Stimulated activated naive B cell treated with anti-CD40 and anti-IgM and Interleukin-4, amounts not matched to agents 10 μg/mL and 1 μg/mL and 100 μg/mL, for 72 hours (primary cell): ENCODE data around the gene AKR1C1.
"Not testable (repeated sequence)": the region's sequence is repeated elsewhere in the genome, so short reads cannot be mapped to it uniquely, and the experiment has no call there.

Experiments used
- ATAC-seq, 2 donors: fragments of 150-1000 bp; cut with Tn5 transposase; replicated peaks; 2 replicates each; pipeline ENCODE4 v1.10.0; 2021; ENCODE audit warnings: moderate library complexity in 1 of 2
- DNase-seq: peaks from one replicate; pipeline ENCODE4 v3.0.0; 2021
- H3K27ac Mint-ChIP-seq: one replicate; pipeline ENCODE4 v1.8.0; 2022; ENCODE audit warnings: mild to moderate bottlenecking, mixed read lengths
- H3K27me3 Mint-ChIP-seq, 2 donors: one replicate each; pipeline ENCODE4 v1.8.0; 2022; ENCODE audit warnings: mixed read lengths in 2 of 2
- H3K36me3 Mint-ChIP-seq, 2 donors: one replicate each; pipeline ENCODE4 v1.8.0; 2022; ENCODE audit warnings: mixed read lengths in 2 of 2, mild to moderate bottlenecking in 1 of 2
- H3K4me1 Mint-ChIP-seq, 2 donors: one replicate each; pipeline ENCODE4 v1.8.0; 2022; ENCODE audit warnings: mixed read lengths in 2 of 2, mild to moderate bottlenecking in 1 of 2
- H3K4me3 Mint-ChIP-seq, 2 donors: one replicate each; pipeline ENCODE4 v1.8.0; 2022; ENCODE audit warnings: mild to moderate bottlenecking in 2 of 2, mixed read lengths in 2 of 2, moderate library complexity in 1 of 2
- H3K9me3 Mint-ChIP-seq, 2 donors: one replicate each; pipeline ENCODE4 v1.8.0; 2022; ENCODE audit warnings: mixed read lengths in 2 of 2, mild to moderate bottlenecking in 1 of 2

The AKR1C1 gene

DNA sequence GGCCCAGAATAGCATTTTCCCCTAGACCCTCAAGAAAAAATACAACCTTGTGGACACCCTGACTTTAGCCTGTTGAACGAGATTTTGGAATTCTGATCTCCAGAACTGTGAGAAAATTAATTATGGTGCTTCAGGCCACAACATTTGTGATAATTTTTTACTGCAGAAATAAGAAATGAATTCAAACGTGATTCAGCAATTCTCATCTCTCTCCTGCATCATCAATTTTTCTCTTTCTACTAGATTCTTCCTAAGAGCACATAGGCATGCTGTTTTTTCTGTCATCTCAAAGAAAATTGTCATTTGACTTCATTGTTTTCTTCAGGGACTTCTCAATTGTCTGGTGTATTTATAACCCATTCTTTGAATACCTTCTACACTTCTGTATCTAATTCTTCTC lies 49.4 kb downstream of the AKR1C1 start:
- Mint-ChIP-seq H3K36me3 (no peaks in the 10 kb centered on the region), H3K9me3 (no peaks in the 10 kb centered on the region), H3K4me3 (no peak overlapping the region), H3K27me3 (no peaks in the 10 kb centered on the region), H3K4me1 (no peaks in the 10 kb centered on the region), H3K27ac (no peak overlapping the region)
- DNase-seq (no peak), ATAC-seq (no peak)

DNA sequence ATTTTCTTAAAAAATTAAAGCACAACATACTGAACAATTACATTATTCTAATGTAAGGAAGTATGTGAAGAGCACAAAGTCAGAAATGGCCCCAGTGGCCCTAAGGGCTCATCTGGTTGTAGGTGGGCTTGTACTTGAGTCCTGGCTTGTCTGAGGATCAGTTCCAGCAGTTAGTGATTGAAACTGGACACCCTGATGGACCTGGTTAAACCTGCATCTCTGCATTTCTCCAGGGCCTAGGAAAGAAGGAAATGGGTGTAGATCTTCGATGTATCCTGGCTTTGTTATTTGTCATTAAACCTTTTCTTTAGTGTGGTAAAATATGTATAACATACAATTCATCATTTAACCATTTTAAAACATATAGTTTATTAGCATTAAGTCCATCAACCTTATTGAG lies 50.2 kb downstream of the AKR1C1 start:
- Mint-ChIP-seq H3K4me3 (no peak overlapping the region), H3K9me3 (no peaks in the 10 kb centered on the region), H3K27me3 (no peaks in the 10 kb centered on the region), H3K4me1 (no peaks in the 10 kb centered on the region), H3K27ac (no peak overlapping the region), H3K36me3 (no peaks in the 10 kb centered on the region)
- ATAC-seq (no peak), DNase-seq (no peak)

- not testable (repeated sequence) for H3K9me3 Mint-ChIP-seq, H3K27me3 Mint-ChIP-seq, ATAC-seq, H3K36me3 Mint-ChIP-seq, DNase-seq, H3K4me1 Mint-ChIP-seq, H3K27ac Mint-ChIP-seq, H3K4me3 Mint-ChIP-seq
Measured at GRCh38 chr10:5014200-5014910, 51.1 kb downstream of the AKR1C1 start.

GRCh38 chr10:5014936-5015335 lies 51.7 kb downstream of the AKR1C1 start:
- no peak overlapping the region for H3K27ac Mint-ChIP-seq
- ATAC-seq = peak; percentile 53 to 63
- no peak for DNase-seq
- H3K4me1 Mint-ChIP-seq = no peaks in the 10 kb centered on the region
- H3K36me3 Mint-ChIP-seq = no peaks in the 10 kb centered on the region
- no peaks in the 10 kb centered on the region for H3K27me3 Mint-ChIP-seq
- H3K4me3 Mint-ChIP-seq = no peak overlapping the region
- no peaks in the 10 kb centered on the region for H3K9me3 Mint-ChIP-seq

DNA sequence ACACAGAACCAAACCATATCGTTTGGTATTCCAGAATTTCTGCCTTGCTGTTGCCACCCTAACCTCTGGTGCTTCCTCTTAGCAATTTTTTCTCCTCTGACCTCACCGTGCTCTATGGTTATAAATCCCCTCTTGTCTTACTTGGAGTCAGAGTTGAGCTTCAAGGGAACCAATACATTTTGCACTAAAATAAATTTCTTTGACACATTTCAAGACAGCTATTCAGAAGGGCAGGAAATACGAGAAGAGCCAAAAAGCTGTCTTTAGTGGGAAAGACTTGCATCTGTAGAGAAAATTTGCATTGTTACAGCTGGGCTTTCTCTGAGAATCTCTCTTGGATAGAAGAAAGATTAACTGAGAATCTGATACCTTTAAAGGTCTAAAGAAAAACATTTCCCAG lies 54.9 kb downstream of the AKR1C1 start:
- DNase-seq (no peak), ATAC-seq (no peak)
- peaks cover 0 to 1% of the 10 kb centered on the region in 2 donors for H3K9me3 Mint-ChIP-seq
- H3K4me1 Mint-ChIP-seq = no peaks in the 10 kb centered on the region
- H3K36me3 Mint-ChIP-seq = no peaks in the 10 kb centered on the region
- no peak overlapping the region for H3K4me3 Mint-ChIP-seq
- H3K27me3 Mint-ChIP-seq = no peaks in the 10 kb centered on the region
- H3K27ac Mint-ChIP-seq = no peak overlapping the region

- not testable (repeated sequence) for H3K36me3 Mint-ChIP-seq, H3K27ac Mint-ChIP-seq, H3K4me1 Mint-ChIP-seq, DNase-seq, H3K9me3 Mint-ChIP-seq, H3K27me3 Mint-ChIP-seq, H3K4me3 Mint-ChIP-seq
- peak in 1 of 2 donors; percentile 38 for ATAC-seq
Measured at GRCh38 chr10:5018671-5019277, 55.6 kb downstream of the AKR1C1 start.

DNA sequence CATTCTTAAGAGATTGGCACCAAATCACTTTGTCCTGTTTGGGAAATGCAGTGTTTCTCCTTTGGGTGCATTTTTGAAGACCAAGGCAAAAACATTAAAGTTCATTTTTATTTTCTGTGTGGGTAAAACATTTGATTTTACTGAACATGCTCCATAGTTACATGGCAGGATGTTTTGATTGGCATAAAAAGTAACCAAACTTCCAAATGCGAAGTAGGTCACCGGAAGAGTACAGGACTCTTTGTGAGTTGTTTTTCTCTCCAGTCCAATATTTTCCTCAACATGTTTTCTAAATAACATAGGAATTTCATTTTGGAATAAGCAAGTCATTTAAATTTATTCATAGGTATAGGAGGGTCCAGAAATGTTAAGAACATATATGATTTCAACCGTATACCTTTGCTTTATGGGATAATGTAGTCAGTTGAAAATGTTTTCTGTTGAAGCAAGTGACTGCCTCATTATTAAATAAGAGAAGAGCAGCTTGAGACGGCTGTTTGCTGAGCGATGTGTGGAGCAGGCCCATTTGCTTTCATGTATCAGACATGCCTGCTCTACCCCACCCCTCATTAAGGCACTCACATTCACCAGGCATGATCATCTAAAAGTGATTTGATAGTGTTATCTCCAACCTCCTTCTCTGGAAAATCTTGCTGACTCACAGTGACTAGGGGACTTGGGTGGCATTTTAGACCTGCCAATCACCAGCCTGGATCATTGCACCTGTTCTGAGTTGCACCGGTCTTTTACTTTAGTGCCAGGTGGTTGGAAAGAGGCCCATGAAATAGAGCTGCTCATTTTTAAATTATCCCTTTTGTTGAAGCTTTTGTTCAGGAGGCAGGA lies 56.8 kb downstream of the AKR1C1 start:
- not testable (repeated sequence) for H3K36me3 Mint-ChIP-seq, H3K27ac Mint-ChIP-seq, ATAC-seq, H3K4me1 Mint-ChIP-seq, H3K9me3 Mint-ChIP-seq, H3K4me3 Mint-ChIP-seq, H3K27me3 Mint-ChIP-seq, DNase-seq

DNA sequence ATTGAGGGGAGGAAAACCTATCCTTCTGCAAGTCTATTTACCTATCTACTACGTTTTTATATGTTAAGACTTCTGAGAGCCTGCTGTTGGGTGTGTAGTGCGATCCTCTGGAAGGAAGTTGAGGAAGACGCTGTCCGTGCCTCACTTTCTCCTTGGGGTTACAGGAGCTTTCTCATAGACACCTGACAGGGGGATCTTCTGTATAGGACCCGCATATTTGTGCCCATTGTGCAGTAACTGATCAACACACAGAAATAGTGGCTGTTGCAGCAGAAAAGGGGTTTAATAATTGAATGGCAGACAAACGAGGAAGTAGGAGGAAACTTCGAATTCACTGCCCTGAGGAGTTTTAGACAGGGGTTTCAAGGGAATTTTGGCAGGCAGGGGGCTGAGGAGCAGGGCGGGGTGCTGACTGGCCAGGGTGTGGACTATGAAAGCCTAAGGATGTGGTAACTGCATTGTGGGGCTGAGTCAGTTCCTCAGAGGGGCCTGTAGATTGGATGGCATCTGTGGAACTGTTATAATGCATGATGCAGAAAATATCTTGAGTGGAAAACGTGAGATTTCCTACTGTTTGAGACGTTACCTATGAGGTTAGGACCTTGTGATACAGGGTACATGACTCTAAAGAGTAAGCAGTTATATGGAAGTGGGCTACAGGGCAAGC lies 58.5 kb downstream of the AKR1C1 start:
- not testable (repeated sequence) for H3K27me3 Mint-ChIP-seq, H3K9me3 Mint-ChIP-seq, H3K4me3 Mint-ChIP-seq, ATAC-seq, DNase-seq, H3K27ac Mint-ChIP-seq, H3K36me3 Mint-ChIP-seq
- H3K4me1 Mint-ChIP-seq = peaks cover 10 to 22% of the 10 kb centered on the region in 2 donors

DNA sequence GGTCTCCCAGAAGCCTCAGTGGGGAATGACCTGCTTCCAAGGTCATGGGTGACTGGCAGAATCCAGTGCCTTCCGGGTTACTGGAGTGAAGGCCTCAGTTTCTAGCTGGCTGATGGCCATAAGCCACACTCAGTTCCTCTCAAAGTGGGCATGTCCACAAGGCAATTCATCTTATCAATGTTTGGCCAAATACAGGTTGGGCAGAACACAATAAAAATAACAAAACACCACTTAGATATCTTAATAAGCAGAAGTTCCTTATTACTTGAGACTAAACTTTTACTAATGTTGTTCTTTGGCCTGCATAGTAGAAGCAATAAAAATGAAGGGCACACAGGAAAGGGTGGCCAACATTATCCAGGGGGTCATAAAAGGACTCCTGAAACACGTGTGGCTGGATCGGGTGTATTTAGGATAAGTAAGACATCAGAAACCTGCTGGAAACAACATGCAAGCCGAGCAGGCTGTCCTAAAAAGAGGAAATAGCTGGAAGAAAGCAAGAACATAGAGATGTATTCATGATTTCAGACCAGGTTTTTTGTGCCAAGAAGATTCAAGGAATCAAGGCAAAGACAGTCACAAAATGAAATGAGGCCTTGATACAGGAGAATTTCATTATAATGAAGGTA lies 60.1 kb downstream of the AKR1C1 start:
- DNase-seq (no peak), ATAC-seq (no peak)
- Mint-ChIP-seq H3K9me3 (peaks cover 0 to 5% of the 10 kb centered on the region in 2 donors), H3K36me3 (no peaks in the 10 kb centered on the region), H3K27ac (no peak overlapping the region), H3K27me3 (no peaks in the 10 kb centered on the region), H3K4me1 (peaks cover 10 to 22% of the 10 kb centered on the region in 2 donors), H3K4me3 (no peak overlapping the region)

GRCh38 chr10:5025461-5025881 lies 62.3 kb downstream of the AKR1C1 start:
- peak; percentile 76 to 78 for ATAC-seq
- not testable (repeated sequence) for H3K36me3 Mint-ChIP-seq, H3K27me3 Mint-ChIP-seq, DNase-seq, H3K27ac Mint-ChIP-seq
- H3K4me3 Mint-ChIP-seq = peak overlapping the region in 1 of 2 donors; percentile 71
- H3K4me1 Mint-ChIP-seq = peaks cover 10 to 22% of the 10 kb centered on the region in 2 donors
- H3K9me3 Mint-ChIP-seq = peaks cover 8 to 11% of the 10 kb centered on the region in 2 donors

DNA sequence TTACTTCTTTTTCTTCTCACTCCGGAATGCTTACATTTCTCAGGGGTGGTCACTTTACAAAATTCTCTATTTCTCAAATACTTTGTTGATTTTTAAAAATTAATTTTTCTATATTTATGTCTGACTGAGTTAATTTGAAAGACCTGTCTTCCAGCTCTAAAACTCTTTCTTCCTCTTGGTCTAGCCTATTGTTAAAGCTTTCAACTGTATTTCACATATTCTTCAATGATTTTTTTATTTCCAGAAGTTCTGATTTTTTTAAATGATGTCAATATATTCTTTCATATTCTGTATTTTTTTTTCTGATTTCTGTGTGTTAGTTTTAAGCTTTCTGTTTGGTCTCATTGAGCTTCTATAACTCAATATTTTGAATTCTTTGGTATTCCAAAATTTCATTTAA lies 67.8 kb downstream of the AKR1C1 start:
- DNase-seq (no peak), ATAC-seq (no peak)
- H3K4me3 Mint-ChIP-seq = no peak overlapping the region
- peaks cover 0 to 4% of the 10 kb centered on the region in 2 donors for H3K36me3 Mint-ChIP-seq
- H3K27ac Mint-ChIP-seq = no peak overlapping the region
- peaks cover 17 to 36% of the 10 kb centered on the region in 2 donors for H3K9me3 Mint-ChIP-seq
- H3K27me3 Mint-ChIP-seq = peaks cover 0 to 4% of the 10 kb centered on the region in 2 donors
- H3K4me1 Mint-ChIP-seq = peaks cover 1 to 3% of the 10 kb centered on the region in 2 donors

- H3K36me3 Mint-ChIP-seq, H3K27me3 Mint-ChIP-seq, H3K27ac Mint-ChIP-seq, DNase-seq, ATAC-seq, H3K4me1 Mint-ChIP-seq, H3K4me3 Mint-ChIP-seq: not testable (repeated sequence)
- peaks cover 15 to 36% of the 10 kb centered on the region in 2 donors for H3K9me3 Mint-ChIP-seq
Measured at GRCh38 chr10:5031588-5031987, 68.4 kb downstream of the AKR1C1 start.

- H3K27me3 Mint-ChIP-seq, DNase-seq, H3K4me3 Mint-ChIP-seq, H3K27ac Mint-ChIP-seq, ATAC-seq, H3K4me1 Mint-ChIP-seq, H3K36me3 Mint-ChIP-seq: not testable (repeated sequence)
- H3K9me3 Mint-ChIP-seq = peaks cover 14 to 36% of the 10 kb centered on the region in 2 donors
Measured at GRCh38 chr10:5032444-5032843, 69.2 kb downstream of the AKR1C1 start.
